ENCODE measurements around the gene NRXN3. TPM values are rescaled to one million over a fixed set of nuclear protein-coding genes. Genes with fewer than 3 reads are reported as not detected.

The NRXN3 gene
- total and polyA plus RNA-seq, 2 experiments from 2014 or later: 5.7 to 7.1 TPM

DNA sequence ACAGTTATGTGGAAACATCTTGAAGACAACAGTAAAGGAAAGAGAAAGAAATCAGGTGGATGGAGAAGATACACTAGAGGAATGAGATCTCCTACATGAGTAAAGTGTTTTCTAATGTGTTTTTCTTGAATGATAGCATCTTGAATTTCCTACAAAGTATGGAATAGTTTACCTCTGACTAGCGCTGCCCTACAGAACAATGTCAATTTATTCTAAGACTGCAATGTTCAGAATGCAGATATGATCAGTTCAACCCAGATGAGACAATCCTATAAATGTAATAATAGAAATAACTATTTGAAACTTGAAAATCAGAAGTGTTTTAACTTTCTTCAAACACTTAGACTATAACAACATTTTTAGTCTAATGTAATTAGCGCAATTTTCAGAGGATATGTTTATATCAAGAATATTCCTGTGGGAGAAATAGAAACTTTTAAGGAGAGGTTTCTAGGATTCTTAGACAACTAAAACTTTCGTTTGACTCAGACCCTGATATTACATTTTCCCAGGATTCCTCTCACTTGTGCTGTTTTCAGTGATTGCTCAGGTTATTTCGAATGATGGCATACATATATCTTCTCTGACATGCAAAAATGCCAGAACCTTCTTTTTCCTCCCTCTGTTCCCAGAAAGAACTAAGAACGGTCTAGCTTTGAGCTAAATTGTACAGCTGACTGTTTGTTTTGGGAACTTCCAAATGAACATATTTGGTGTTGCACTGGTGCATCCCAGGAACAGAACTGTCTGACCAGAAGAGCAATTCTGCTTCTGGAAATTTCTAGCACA, 1023.7 kb downstream of the NRXN3 start:
- Histone ChIP-seq H3K9me3 (ENCODE audit: low read depth) (no peaks in the 10 kb centered on the region), H3K4me2 (no peak overlapping the region), H3K4me1 (ENCODE audit: insufficient read depth) (no peaks in the 10 kb centered on the region), H3K27ac (no peak overlapping the region), H4K20me1 (ENCODE audit: insufficient read depth, poor library complexity, severe bottlenecking) (no peaks in the 10 kb centered on the region), H3K36me3 (replicated peaks; ENCODE audit: insufficient read depth, low read depth) (no peaks in the 10 kb centered on the region), H3K27me3 (peaks cover 4% of the 10 kb centered on the region), H3K4me3 (no peak overlapping the region), H3K9me2 (replicated peaks; ENCODE audit: insufficient read depth) (no peaks in the 10 kb centered on the region), H3K79me2 (no peaks in the 10 kb centered on the region), H2AFZ (no peak overlapping the region)
- no peak for DNase-seq (ENCODE audit: low spot score)
- WGBS (ENCODE audit: low lambda C conversion rate, missing lambda C conversion rate): 84% methylated on average over 5 of the region's 5 CpGs
- TF ChIP-seq EZH2phosphoT487 (IDR thresholded peaks at IDR 0.05; ENCODE audit: low read depth, severe bottlenecking, unreplicated experiment) (no peak), EZH2 (IDR thresholded peaks at IDR 0.05; ENCODE audit: borderline replicate concordance) (no peak)
- TF ChIP-seq, protein P1, sequence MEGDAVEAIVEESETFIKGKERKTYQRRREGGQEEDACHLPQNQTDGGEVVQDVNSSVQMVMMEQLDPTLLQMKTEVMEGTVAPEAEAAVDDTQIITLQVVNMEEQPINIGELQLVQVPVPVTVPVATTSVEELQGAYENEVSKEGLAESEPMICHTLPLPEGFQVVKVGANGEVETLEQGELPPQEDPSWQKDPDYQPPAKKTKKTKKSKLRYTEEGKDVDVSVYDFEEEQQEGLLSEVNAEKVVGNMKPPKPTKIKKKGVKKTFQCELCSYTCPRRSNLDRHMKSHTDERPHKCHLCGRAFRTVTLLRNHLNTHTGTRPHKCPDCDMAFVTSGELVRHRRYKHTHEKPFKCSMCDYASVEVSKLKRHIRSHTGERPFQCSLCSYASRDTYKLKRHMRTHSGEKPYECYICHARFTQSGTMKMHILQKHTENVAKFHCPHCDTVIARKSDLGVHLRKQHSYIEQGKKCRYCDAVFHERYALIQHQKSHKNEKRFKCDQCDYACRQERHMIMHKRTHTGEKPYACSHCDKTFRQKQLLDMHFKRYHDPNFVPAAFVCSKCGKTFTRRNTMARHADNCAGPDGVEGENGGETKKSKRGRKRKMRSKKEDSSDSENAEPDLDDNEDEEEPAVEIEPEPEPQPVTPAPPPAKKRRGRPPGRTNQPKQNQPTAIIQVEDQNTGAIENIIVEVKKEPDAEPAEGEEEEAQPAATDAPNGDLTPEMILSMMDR (IDR thresholded peaks at IDR 0.05; ENCODE audit: poor library complexity): no peak

DNA sequence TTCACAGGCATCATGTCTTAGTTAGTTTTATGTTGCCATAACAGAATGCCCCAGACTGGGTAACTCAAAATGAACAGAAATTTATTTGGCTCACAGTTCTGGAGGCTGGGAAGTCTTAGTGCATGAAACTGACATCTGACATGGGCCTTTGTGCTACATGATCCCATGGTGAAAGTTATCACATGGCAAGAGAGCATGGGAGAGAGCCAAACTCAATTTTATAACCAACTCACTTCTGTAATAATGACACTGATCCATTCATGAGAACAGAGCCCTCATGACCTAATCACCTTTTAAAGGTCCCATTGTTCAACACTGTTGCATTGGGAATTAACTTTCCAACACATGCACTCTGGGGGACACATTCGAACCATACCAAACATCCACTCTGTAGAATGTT, 1026.0 kb downstream of the NRXN3 start:
- Histone ChIP-seq H3K27me3 (peaks cover 4% of the 10 kb centered on the region), H3K36me3 (replicated peaks; ENCODE audit: insufficient read depth, low read depth) (no peaks in the 10 kb centered on the region), H3K4me3 (no peak overlapping the region), H3K4me1 (ENCODE audit: insufficient read depth) (peaks cover 2% of the 10 kb centered on the region), H3K27ac (no peak overlapping the region), H3K9me2 (replicated peaks; ENCODE audit: insufficient read depth) (no peaks in the 10 kb centered on the region), H3K4me2 (no peak overlapping the region), H3K9me3 (ENCODE audit: low read depth) (no peaks in the 10 kb centered on the region), H3K79me2 (no peaks in the 10 kb centered on the region), H4K20me1 (ENCODE audit: insufficient read depth, poor library complexity, severe bottlenecking) (no peaks in the 10 kb centered on the region), H2AFZ (no peak overlapping the region)
- 87% methylated on average over 1 of the region's 1 CpG for WGBS (ENCODE audit: low lambda C conversion rate, missing lambda C conversion rate)
- no peak for DNase-seq (ENCODE audit: low spot score)
- TF ChIP-seq EZH2 (IDR thresholded peaks at IDR 0.05; ENCODE audit: borderline replicate concordance): no peak
- TF ChIP-seq, protein P1 (IDR thresholded peaks at IDR 0.05; ENCODE audit: poor library complexity): no peak
- TF ChIP-seq EZH2phosphoT487 (IDR thresholded peaks at IDR 0.05; ENCODE audit: low read depth, severe bottlenecking, unreplicated experiment): no peak

- no peaks in the 10 kb centered on the region for H3K36me3 ChIP-seq (replicated peaks; ENCODE audit: insufficient read depth, low read depth)
- no peaks in the 10 kb centered on the region for H3K79me2 ChIP-seq
- H3K27ac ChIP-seq: no peak overlapping the region
- no peaks in the 10 kb centered on the region for H3K9me2 ChIP-seq (replicated peaks; ENCODE audit: insufficient read depth)
- H2AFZ ChIP-seq: no peak overlapping the region
- H3K9me3 ChIP-seq (ENCODE audit: low read depth): no peaks in the 10 kb centered on the region
- H3K27me3 ChIP-seq: peaks cover 4% of the 10 kb centered on the region
- H3K4me3 ChIP-seq: no peak overlapping the region
- no peak overlapping the region for H3K4me2 ChIP-seq
- H4K20me1 ChIP-seq (ENCODE audit: insufficient read depth, poor library complexity, severe bottlenecking): no peaks in the 10 kb centered on the region
- TF ChIP-seq EZH2 (IDR thresholded peaks at IDR 0.05; ENCODE audit: borderline replicate concordance) (no peak), EZH2phosphoT487 (IDR thresholded peaks at IDR 0.05; ENCODE audit: low read depth, severe bottlenecking, unreplicated experiment) (no peak)
- TF ChIP-seq, protein P1 (IDR thresholded peaks at IDR 0.05; ENCODE audit: poor library complexity): no peak
- peaks cover 5% of the 10 kb centered on the region for H3K4me1 ChIP-seq (ENCODE audit: insufficient read depth)
- DNase-seq (ENCODE audit: low spot score): no peak
- WGBS (ENCODE audit: low lambda C conversion rate, missing lambda C conversion rate): 95% methylated on average over 6 of the region's 6 CpGs
Observed at GRCh38 chr14:79197516-79197915, 1027.3 kb downstream of the NRXN3 start.
